ENCODE data around the gene S100A9. TPM values are rescaled to one million over a fixed set of nuclear protein-coding genes. Genes with fewer than 3 reads are reported as not detected.

S100A9 gene
- total and polyA plus RNA-seq, 4 donors = 394 to 16,342 (median 659) TPM

- Histone ChIP-seq H3K9me3 (ENCODE audit: control insufficient read depth in 4 of 4, insufficient read depth in 3 of 4, low read length in 3 of 4) (no peaks in the 10 kb centered on the region), H3K36me3 (ENCODE audit: control insufficient read depth in 4 of 4, insufficient read depth in 4 of 4, low read length in 4 of 4) (no peaks in the 10 kb centered on the region), H3K27me3 (ENCODE audit: control insufficient read depth in 3 of 3, insufficient read depth in 3 of 3, low read length in 2 of 3) (peaks cover 0 to 8% (median 0%) of the 10 kb centered on the region in 3 donors), H3K4me1 (ENCODE audit: control insufficient read depth in 5 of 5, insufficient read depth in 5 of 5, low read length in 5 of 5) (peaks cover 0 to 11% (median 0%) of the 10 kb centered on the region in 5 donors), H3K4me3 (no peak overlapping the region), H3K27ac (ENCODE audit: low read depth in 1 of 2, low read length in 1 of 2) (no peak overlapping the region), H3K9ac (ENCODE audit: insufficient read depth in 1 of 2, low read length in 2 of 2) (no peak overlapping the region)
- TF ChIP-seq CTCF (IDR thresholded peaks at IDR 0.05; ENCODE audit: control extremely low read depth, extremely low read depth) = no peak
- ATAC-seq (ENCODE audit: insufficient read depth, low FRiP score) (no peak), DNase-seq (no peak)
- 34 to 38% methylated on average over 9 of the region's 9 CpGs for WGBS, 2 donors
Measured at GRCh38 chr1:153343811-153344717, 13.6 kb upstream of the S100A9 start.

- Histone ChIP-seq H3K27me3 (ENCODE audit: control insufficient read depth in 3 of 3, insufficient read depth in 3 of 3, low read length in 2 of 3) (peaks cover 0 to 10% (median 0%) of the 10 kb centered on the region in 3 donors), H3K27ac (ENCODE audit: low read depth in 1 of 2, low read length in 1 of 2) (no peak overlapping the region), H3K9ac (ENCODE audit: insufficient read depth in 1 of 2, low read length in 2 of 2) (no peak overlapping the region), H3K4me1 (ENCODE audit: control insufficient read depth in 5 of 5, insufficient read depth in 5 of 5, low read length in 5 of 5) (peaks cover 0 to 11% (median 0%) of the 10 kb centered on the region in 5 donors), H3K4me3 (no peak overlapping the region), H3K36me3 (ENCODE audit: control insufficient read depth in 4 of 4, insufficient read depth in 4 of 4, low read length in 4 of 4) (no peaks in the 10 kb centered on the region), H3K9me3 (ENCODE audit: control insufficient read depth in 4 of 4, insufficient read depth in 3 of 4, low read length in 3 of 4) (peaks cover 0 to 2% (median 0%) of the 10 kb centered on the region in 4 donors)
- no peak for TF ChIP-seq CTCF (IDR thresholded peaks at IDR 0.05; ENCODE audit: control extremely low read depth, extremely low read depth)
- ATAC-seq (ENCODE audit: insufficient read depth, low FRiP score) (no peak), DNase-seq (no peak)
- 28 to 37% methylated on average over 3 of the region's 3 CpGs for WGBS, 2 donors
Measured at GRCh38 chr1:153344718-153345025, 13.0 kb upstream of the S100A9 start.

GRCh38 chr1:153345187-153346076 is 12.2 kb upstream of the S100A9 start:
- no peak overlapping the region for H3K27ac ChIP-seq (ENCODE audit: low read depth in 1 of 2, low read length in 1 of 2)
- no peak overlapping the region for H3K4me3 ChIP-seq
- DNase-seq (no peak), ATAC-seq (ENCODE audit: insufficient read depth, low FRiP score) (no peak)
- no peak for TF ChIP-seq CTCF (IDR thresholded peaks at IDR 0.05; ENCODE audit: control extremely low read depth, extremely low read depth)
- no peak overlapping the region for H3K9ac ChIP-seq (ENCODE audit: insufficient read depth in 1 of 2, low read length in 2 of 2)
- H3K36me3 ChIP-seq (ENCODE audit: control insufficient read depth in 4 of 4, insufficient read depth in 4 of 4, low read length in 4 of 4) = no peaks in the 10 kb centered on the region
- peaks cover 0 to 11% (median 0%) of the 10 kb centered on the region in 5 donors for H3K4me1 ChIP-seq (ENCODE audit: control insufficient read depth in 5 of 5, insufficient read depth in 5 of 5, low read length in 5 of 5)
- H3K9me3 ChIP-seq (ENCODE audit: control insufficient read depth in 4 of 4, insufficient read depth in 3 of 4, low read length in 3 of 4) = peaks cover 0 to 2% (median 0%) of the 10 kb centered on the region in 4 donors
- peaks cover 0 to 10% (median 0%) of the 10 kb centered on the region in 3 donors for H3K27me3 ChIP-seq (ENCODE audit: control insufficient read depth in 3 of 3, insufficient read depth in 3 of 3, low read length in 2 of 3)
- WGBS, 2 donors = 75 to 80% methylated on average over 14 of the region's 14 CpGs
